IMR-90 (cell line): ENCODE measurements around the gene CXCL12. TPM values are rescaled to one million over a fixed set of nuclear protein-coding genes. Genes with fewer than 3 reads are reported as not detected.

Source experiments
- ATAC-seq: fragments of 200-7000 bp; cut with Tn5 transposase; 2 replicates; pipeline ENCODE4 v1.9.1; 2020; ENCODE audit warnings: low read depth, mild to moderate bottlenecking, moderate library complexity
- BruUV-seq: library from RNA; stranded (reverse); fragments of 400-500 nt; replicated peaks from 2 replicates; lab custom pipeline; 2021; lab: Mats Ljungman, UMichigan
- CTCF ChIA-PET: fragments of 300-600 bp; formaldehyde crosslinking; extraction: SDS; loops from one replicate; lab custom pipeline; 2021; ENCODE audit warnings: antibody characterized with exemption; lab: Yijun Ruan, JAX
- POLR2A ChIA-PET: fragments of 300-600 bp; sonication (Branson Sonifier 250); formaldehyde crosslinking; loops from one replicate; lab custom pipeline; 2022; ENCODE audit warnings: antibody characterized with exemption; ENCODE audit not compliant: unreplicated experiment; lab: Charles Lee
- DNase-seq: peaks from one replicate; pipeline ENCODE4 v3.0.0; 2013
- H2AFZ ChIP-seq: replicated peaks from 2 replicates; pipeline ENCODE3; 2013; ENCODE audit warnings: low read length, mild to moderate bottlenecking; ENCODE audit not compliant: poor library complexity
- H2AK5ac ChIP-seq: 2 replicates; pipeline ENCODE4 v1.6.1; 2013; ENCODE audit warnings: low read depth, low read length, inconsistent platforms
- H2AK9ac ChIP-seq: replicated peaks from 2 replicates; pipeline ENCODE3; 2013; ENCODE audit warnings: mild to moderate bottlenecking, low read depth, low read length, moderate library complexity; ENCODE audit not compliant: poor library complexity
- H2BK120ac ChIP-seq: 2 replicates; pipeline ENCODE4 v1.6.1; 2013; ENCODE audit warnings: low read depth, low read length, inconsistent platforms
- H2BK15ac ChIP-seq: 3 replicates; pipeline ENCODE4 v1.6.1; 2013; ENCODE audit warnings: low read depth, low read length, inconsistent platforms
- H2BK20ac ChIP-seq: 2 replicates; pipeline ENCODE4 v1.6.1; 2013; ENCODE audit warnings: low read depth, mild to moderate bottlenecking, inconsistent platforms, low read length, moderate library complexity
- H2BK5ac ChIP-seq: 2 replicates; pipeline ENCODE4 v1.6.1; 2013; ENCODE audit warnings: mild to moderate bottlenecking, low read depth, low read length, inconsistent platforms; ENCODE audit not compliant: poor library complexity, severe bottlenecking
- H3K14ac ChIP-seq: replicated peaks from 2 replicates; pipeline ENCODE4 v1.6.1; 2013; ENCODE audit warnings: low read depth, low read length, inconsistent platforms
- H3K18ac ChIP-seq: 2 replicates; pipeline ENCODE4 v1.6.1; 2013; ENCODE audit warnings: low read depth, low read length, control low read depth
- H3K23ac ChIP-seq: 2 replicates; pipeline ENCODE4 v1.6.1; 2013; ENCODE audit warnings: low read depth, low read length, inconsistent platforms
- H3K27ac ChIP-seq: 2 replicates; pipeline ENCODE4 v1.5.1; 2013; ENCODE audit warnings: mild to moderate bottlenecking, control low read depth, low read length; ENCODE audit not compliant: insufficient read depth
- H3K27me3 ChIP-seq: 2 replicates; pipeline ENCODE4 v1.6.1; 2013; ENCODE audit warnings: low read length; ENCODE audit not compliant: control insufficient read depth, insufficient read depth
- H3K36me3 ChIP-seq: 2 replicates; pipeline ENCODE4 v1.6.1; 2013; ENCODE audit warnings: low read length, mixed read lengths; ENCODE audit not compliant: control insufficient read depth, insufficient read depth
- H3K4ac ChIP-seq: 2 replicates; pipeline ENCODE4 v1.6.1; 2013; ENCODE audit warnings: low read depth, low read length, inconsistent platforms
- H3K4me1 ChIP-seq: 2 replicates; pipeline ENCODE4 v1.6.1; 2013; ENCODE audit warnings: low read length, mixed read lengths; ENCODE audit not compliant: control insufficient read depth, insufficient read depth
- H3K4me2 ChIP-seq: 2 replicates; pipeline ENCODE4 v1.6.1; 2013; ENCODE audit warnings: low read depth, mild to moderate bottlenecking, control low read depth, low read length, moderate library complexity
- H3K4me3 ChIP-seq: 2 replicates; pipeline ENCODE4 v1.5.1; 2013; ENCODE audit warnings: low read depth, mild to moderate bottlenecking, control low read depth, low read length, moderate library complexity; ENCODE audit not compliant: insufficient read depth
- H3K56ac ChIP-seq: 2 replicates; pipeline ENCODE4 v1.6.1; 2013; ENCODE audit warnings: low read length, inconsistent platforms; ENCODE audit not compliant: insufficient read depth; ENCODE audit errors: extremely low read depth
- H3K79me1 ChIP-seq, 2 experiments: 2 replicates each; pipeline ENCODE4 v1.6.1; 2013; ENCODE audit warnings: low read length in 2 of 2, inconsistent platforms in 1 of 2, low read depth in 1 of 2
- H3K9ac ChIP-seq: 2 replicates; pipeline ENCODE4 v1.6.1; 2013; ENCODE audit warnings: low read depth, low read length, control low read depth
- H3K9me1 ChIP-seq: 2 replicates; pipeline ENCODE4 v1.6.1; 2013; ENCODE audit warnings: low read length, inconsistent platforms; ENCODE audit not compliant: insufficient read depth
- H3K9me3 ChIP-seq: 2 replicates; pipeline ENCODE4 v1.6.1; 2013; ENCODE audit warnings: low read length; ENCODE audit not compliant: control insufficient read depth, insufficient read depth
- H4K20me1 ChIP-seq: 2 replicates; pipeline ENCODE4 v1.6.1; 2013; ENCODE audit warnings: low read length, inconsistent platforms; ENCODE audit not compliant: insufficient read depth
- H4K5ac ChIP-seq: 2 replicates; pipeline ENCODE4 v1.6.1; 2013; ENCODE audit warnings: mild to moderate bottlenecking, low read depth, low read length, control low read depth
- H4K8ac ChIP-seq, 2 experiments: 2 replicates each; pipeline ENCODE4 v1.6.1; 2013; ENCODE audit warnings: low read depth in 2 of 2, low read length in 2 of 2, control low read depth in 1 of 2, inconsistent platforms in 1 of 2
- H4K91ac ChIP-seq: 2 replicates; pipeline ENCODE4 v1.6.1; 2013; ENCODE audit warnings: low read depth, low read length, inconsistent platforms; ENCODE audit not compliant: insufficient read depth
- BHLHE40 ChIP-seq: fragments of 150-350 bp; IDR thresholded peaks from 2 replicates; pipeline ENCODE4 v1.6.1; 2016; ENCODE audit warnings: mild to moderate bottlenecking, low read depth, low read length
- CEBPB ChIP-seq: IDR thresholded peaks from 2 replicates; pipeline ENCODE4 v1.6.1; 2012; ENCODE audit warnings: low read depth, low read length, improper control_type of control experiment
- CHD1 ChIP-seq: IDR thresholded peaks from 2 replicates; pipeline ENCODE4 v1.6.1; 2012; ENCODE audit warnings: low read depth, low read length, improper control_type of control experiment
- ELK1 ChIP-seq: fragments of 150-350 bp; IDR thresholded peaks from 2 replicates; pipeline ENCODE4 v1.6.1; 2016; ENCODE audit warnings: low read depth, mild to moderate bottlenecking, low read length, moderate library complexity, borderline replicate concordance
- FOS ChIP-seq: fragments of 150-350 bp; IDR thresholded peaks from 2 replicates; pipeline ENCODE4 v1.6.1; 2016; ENCODE audit warnings: low read depth, low read length
- MAFK ChIP-seq: IDR thresholded peaks from 2 replicates; pipeline ENCODE4 v1.6.1; 2012; ENCODE audit warnings: low read depth, low read length, improper control_type of control experiment
- MAZ ChIP-seq: IDR thresholded peaks from 2 replicates; pipeline ENCODE4 v1.6.1; 2012; ENCODE audit warnings: low read depth, mild to moderate bottlenecking, low read length, improper control_type of control experiment, moderate library complexity, borderline replicate concordance
- MXI1 ChIP-seq: IDR thresholded peaks from 2 replicates; pipeline ENCODE4 v1.6.1; 2012; ENCODE audit warnings: low read depth, mild to moderate bottlenecking, low read length, moderate library complexity, borderline replicate concordance
- NFE2L2 ChIP-seq: fragments of 150-350 bp; IDR thresholded peaks from 2 replicates; pipeline ENCODE4 v1.6.1; 2016; ENCODE audit warnings: low read depth, mild to moderate bottlenecking, low read length
- POLR2A ChIP-seq: IDR thresholded peaks from 2 replicates; pipeline ENCODE4 v1.6.1; 2012; ENCODE audit warnings: mild to moderate bottlenecking, low read depth, low read length
- RAD21 ChIP-seq: IDR thresholded peaks from 2 replicates; pipeline ENCODE4 v1.6.1; 2012; ENCODE audit warnings: low read length, improper control_type of control experiment
- RCOR1 ChIP-seq: IDR thresholded peaks from 2 replicates; pipeline ENCODE4 v1.6.1; 2012; ENCODE audit warnings: mild to moderate bottlenecking, low read length, improper control_type of control experiment; ENCODE audit not compliant: insufficient replicate concordance
- RFX5 ChIP-seq: IDR thresholded peaks from 2 replicates; pipeline ENCODE4 v1.8.0; 2012; ENCODE audit warnings: low read depth, mild to moderate bottlenecking, low read length, moderate library complexity
- SMC3 ChIP-seq: fragments of 150-350 bp; IDR thresholded peaks from 2 replicates; pipeline ENCODE4 v1.6.1; 2016; ENCODE audit warnings: low read depth, mild to moderate bottlenecking, antibody characterized with exemption, low read length, moderate library complexity
- USF2 ChIP-seq: fragments of 150-350 bp; IDR thresholded peaks from 2 replicates; pipeline ENCODE4 v1.6.1; 2017; ENCODE audit warnings: mild to moderate bottlenecking, antibody characterized with exemption, low read length, low read depth
- WGBS, 2 experiments: methylation state at CpG; one replicate each; pipeline versions ENCODE4 v1.1.5 to v1.1.7; 2013; ENCODE audit warnings: missing lambda C conversion rate in 2 of 2; ENCODE audit not compliant: insufficient read length in 1 of 2; ENCODE audit errors: extremely low coverage in 2 of 2; 5-methylcytosine and 5-hydroxymethylcytosine counted together
- dilution Hi-C: fragments of 300-500 bp; cut with HindIII; formaldehyde crosslinking; loops from one replicate; pipeline ENCODE4 v1.14.3; 2018; ENCODE audit warnings: low sequenced_read_pairs; ENCODE audit not compliant: unreplicated experiment
- in situ Hi-C: fragments of 300-500 bp; cut with MboI; formaldehyde crosslinking; loops from 3 replicates; pipeline ENCODE4 v1.14.3; 2019; ENCODE audit warnings: low sequenced_read_pairs, inconsistent platforms, mixed read lengths
- intact Hi-C: fragments of 100-400 bp; cut with micrococcal nuclease; formaldehyde crosslinking; loops from 2 replicates; pipeline ENCODE4 v1.10.0; 2022
- polyA plus RNA-seq, 3 experiments: library from polyadenylated mRNA; depleted of rRNA; stranded (reverse); fragments of >200 nt; gene quantifications; 2 replicates each; pipeline ENCODE4 v1.2.3, GENCODE V29; 2012; ENCODE audit warnings: low replicate concordance in 1 of 3
- total RNA-seq: library from RNA; depleted of rRNA; stranded (reverse); fragments of >200 nt; gene quantifications from 2 replicates; pipeline ENCODE4 v1.2.3, GENCODE V29; 2012
- TF ChIP-seq, protein P1 (sequence below): conservative IDR thresholded peaks from 2 replicates; pipeline ENCODE4 v1.5.1; 2012; ENCODE audit warnings: mild to moderate bottlenecking, low read depth, low read length, improper control_type of control experiment

The CXCL12 gene
- total and polyA plus RNA-seq, 2 of the 4 experiments (the other 2 are of a cell fraction), result 15.8 to 80.7 TPM

DNA sequence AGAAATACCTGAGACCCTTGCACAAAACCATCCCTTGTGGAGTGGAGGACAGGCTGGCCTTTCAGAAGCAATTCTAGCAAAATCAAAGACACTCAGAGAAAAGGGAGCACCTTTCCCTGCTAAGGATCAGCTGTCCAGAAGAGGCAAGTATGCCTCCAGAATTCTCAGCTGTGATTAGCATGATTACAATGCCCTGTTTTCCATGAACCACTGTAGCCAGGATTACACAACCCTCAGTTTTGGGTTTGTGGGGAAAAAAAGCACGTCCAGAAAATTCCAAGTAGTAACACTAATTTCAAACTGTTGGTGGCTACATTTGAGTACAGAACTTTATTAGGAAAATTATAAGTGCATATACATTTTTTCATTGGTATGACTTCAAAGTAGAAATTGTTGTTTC lies 15.0 kb downstream of the CXCL12 start:
- Histone ChIP-seq H3K36me3 (peaks cover 10% of the 10 kb centered on the region; the same call in 1 of the 2 replicates), H3K79me1 (no peaks in the 10 kb centered on the region), H4K20me1 (no peaks in the 10 kb centered on the region), H2BK20ac (no peak overlapping the region), H2BK5ac (no peak overlapping the region), H3K18ac (no peak overlapping the region), H2BK15ac (no peak overlapping the region), H3K27ac (no peak overlapping the region), H3K4me2 (no peak overlapping the region), H3K9me3 (no peaks in the 10 kb centered on the region), H3K14ac (no peak overlapping the region), H4K8ac (no peak overlapping the region), H3K9ac (no peak overlapping the region), H3K27me3 (no peaks in the 10 kb centered on the region; the same call in 1 of the 2 replicates), H3K56ac (no peak overlapping the region), H4K91ac (no peak overlapping the region), H3K23ac (no peak overlapping the region), H3K4me3 (no peak overlapping the region), H2BK120ac (no peak overlapping the region), H2AK9ac (no peak overlapping the region), H2AK5ac (no peak overlapping the region), H3K9me1 (peaks cover 2% of the 10 kb centered on the region; the same call in 1 of the 2 replicates), H2AFZ (no peak overlapping the region), H4K5ac (no peak overlapping the region), H3K4me1 (peaks cover 2% of the 10 kb centered on the region; the same call in 1 of the 2 replicates), H3K4ac (no peak overlapping the region)
- no peak for ATAC-seq
- TF ChIP-seq FOS (no peak), NFE2L2 (no peak), USF2 (no peak), RCOR1 (no peak), BHLHE40 (no peak), CHD1 (no peak), SMC3 (no peak), RFX5 (no peak), ELK1 (no peak), MAFK (no peak), CEBPB (no peak), RAD21 (no peak), POLR2A (no peak), MXI1 (no peak), MAZ (no peak)
- TF ChIP-seq, protein P1, sequence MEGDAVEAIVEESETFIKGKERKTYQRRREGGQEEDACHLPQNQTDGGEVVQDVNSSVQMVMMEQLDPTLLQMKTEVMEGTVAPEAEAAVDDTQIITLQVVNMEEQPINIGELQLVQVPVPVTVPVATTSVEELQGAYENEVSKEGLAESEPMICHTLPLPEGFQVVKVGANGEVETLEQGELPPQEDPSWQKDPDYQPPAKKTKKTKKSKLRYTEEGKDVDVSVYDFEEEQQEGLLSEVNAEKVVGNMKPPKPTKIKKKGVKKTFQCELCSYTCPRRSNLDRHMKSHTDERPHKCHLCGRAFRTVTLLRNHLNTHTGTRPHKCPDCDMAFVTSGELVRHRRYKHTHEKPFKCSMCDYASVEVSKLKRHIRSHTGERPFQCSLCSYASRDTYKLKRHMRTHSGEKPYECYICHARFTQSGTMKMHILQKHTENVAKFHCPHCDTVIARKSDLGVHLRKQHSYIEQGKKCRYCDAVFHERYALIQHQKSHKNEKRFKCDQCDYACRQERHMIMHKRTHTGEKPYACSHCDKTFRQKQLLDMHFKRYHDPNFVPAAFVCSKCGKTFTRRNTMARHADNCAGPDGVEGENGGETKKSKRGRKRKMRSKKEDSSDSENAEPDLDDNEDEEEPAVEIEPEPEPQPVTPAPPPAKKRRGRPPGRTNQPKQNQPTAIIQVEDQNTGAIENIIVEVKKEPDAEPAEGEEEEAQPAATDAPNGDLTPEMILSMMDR, result no peak
- ChIA-PET POLR2A (no interaction called here), CTCF (no interaction called here)
- no CpG with 5 or more reads among the region's 1 CpG for WGBS, 2 experiments
- dilution Hi-C loops (no loop called here), in situ Hi-C loops (no loop called here), intact Hi-C loops (no loop called here)
- peak; percentile 8 for DNase-seq
- no TSS peak for BruUV-seq
